HG03378 (cell line): ENCODE data around the gene CCPG1.

ENCODE experiments used
- ATAC-seq: cut with Tn5 transposase; IDR thresholded peaks from one replicate; pipeline ENCODE4 v1.9.1; 2021; ENCODE audit warnings: mild to moderate bottlenecking, moderate library complexity; ENCODE audit not compliant: unreplicated experiment

CCPG1 gene

GRCh38 chr15:55319537-55320237 is 88.5 kb downstream of the CCPG1 start:
- peak; percentile 58 for ATAC-seq

GRCh38 chr15:55318588-55319494 is 89.3 kb downstream of the CCPG1 start, which contains the start of the genes PIGB and PIGBOS1:
TSS of gene PIGB (plus strand) at chr15:55319222. CDS start at chr15:55319251, 29 bp downstream.
TSS of gene PIGBOS1 (minus strand) at chr15:55319123. CDS start at chr15:55317792, 1,331 bp downstream.
- peak; percentile 82 for ATAC-seq
